Choroid plexus epithelial cell (primary cell): ENCODE results near the gene CCER1.

Source experiments
- DNase-seq: peaks from one replicate; pipeline ENCODE4 v3.0.0-alpha.2; 2010; ENCODE audit warnings: low read depth
- H3K4me3 ChIP-seq: 2 replicates; pipeline ENCODE4 v1.5.1; 2011; ENCODE audit warnings: low read depth, mild to moderate bottlenecking, control low read depth, low read length, moderate library complexity
- CTCF ChIP-seq: conservative IDR thresholded peaks from 2 replicates; pipeline ENCODE4 v1.5.1; 2011; ENCODE audit warnings: low read depth, mild to moderate bottlenecking, control low read depth, inconsistent platforms, low read length, moderate library complexity

Gene CCER1

GRCh38 chr12:90959032-90959431 is 4.1 kb upstream of the CCER1 start:
- peak; percentile 41 for TF ChIP-seq CTCF
- DNase-seq = peak; percentile 57
- H3K4me3 ChIP-seq = no peak overlapping the region

GRCh38 chr12:90958347-90958746 is 3.4 kb upstream of the CCER1 start:
- no peak for TF ChIP-seq CTCF
- no peak for DNase-seq
- no peak overlapping the region for H3K4me3 ChIP-seq

- TF ChIP-seq CTCF = no peak
- DNase-seq = no peak
Measured at GRCh38 chr12:90954428-90954827, 548 bp downstream of the CCER1 start.

GRCh38 chr12:90953956-90954421 is 987 bp downstream of the CCER1 start:
- peak; percentile 35 for TF ChIP-seq CTCF
- H3K4me3 ChIP-seq = no peak overlapping the region
- no peak for DNase-seq

More at GRCh38 chr12:90954428-90954827, 548 bp downstream of the CCER1 start:
- H3K4me3 ChIP-seq = no peak overlapping the region

- H3K4me3 ChIP-seq = no peak overlapping the region
- no peak for TF ChIP-seq CTCF
- DNase-seq = no peak
Measured at GRCh38 chr12:90951432-90952105, 3.4 kb downstream of the CCER1 start.

- no peak for DNase-seq
- no peak overlapping the region for H3K4me3 ChIP-seq
- no peak for TF ChIP-seq CTCF
Measured at GRCh38 chr12:90947869-90948268, 7.1 kb downstream of the CCER1 start.

- DNase-seq = peak; percentile 67
- H3K4me3 ChIP-seq = no peak overlapping the region
- TF ChIP-seq CTCF = peak; percentile 56
Measured at GRCh38 chr12:90945070-90945649, 9.8 kb downstream of the CCER1 start.
